HCT116 (cell line): ENCODE results near the gene PBX1. TPM values are rescaled to one million over a fixed set of nuclear protein-coding genes. Genes with fewer than 3 reads are reported as not detected.

Experiments
- ATAC-seq: fragments of 200-7000 bp; cut with Tn5 transposase; 2 replicates; pipeline ENCODE4 v1.9.1; 2020; ENCODE audit warnings: mild to moderate bottlenecking, moderate library complexity
- BruUV-seq: library from RNA; stranded (reverse); fragments of 400-500 nt; replicated peaks from 2 replicates; lab custom pipeline; 2021; lab: Mats Ljungman, UMichigan
- CTCF ChIA-PET: fragments of 300-600 bp; sonication (Branson Sonifier 250); formaldehyde crosslinking; loops from one replicate; lab custom pipeline; 2021; ENCODE audit warnings: antibody characterized with exemption; lab: Charles Lee
- POLR2A ChIA-PET: fragments of 300-600, 350-600 bp; sonication (Branson Sonifier 250); formaldehyde crosslinking; loops from one replicate; lab custom pipeline; 2021; ENCODE audit warnings: antibody characterized with exemption; lab: Charles Lee
- RAD21 ChIA-PET, 2 experiments: fragments of 300-600 bp; sonication (Branson Sonifier 250); formaldehyde crosslinking; loops; one replicate each; lab custom pipeline; 2023; ENCODE audit warnings: low total read pairs in 2 of 2; ENCODE audit not compliant: uncharacterized antibody in 2 of 2, unreplicated experiment in 2 of 2, low non-redundant PET in 1 of 2; lab: Charles Lee
- DNase-seq: peaks from one replicate; pipeline ENCODE4 v3.0.0-alpha.2; 2010; ENCODE audit warnings: low read depth, low spot score
- H2AFZ ChIP-seq: fragments of 200-600 bp; shearing (Covaris generic), sonication (generic); 2 replicates; pipeline ENCODE4 v1.6.1; 2017; ENCODE audit warnings: low read depth, mixed run types, mixed read lengths, antibody characterized with exemption, low read length; ENCODE audit not compliant: poor library complexity, severe bottlenecking
- H3K27ac ChIP-seq: 2 replicates; pipeline ENCODE4 v1.5.1; 2012; ENCODE audit warnings: low read depth, low read length
- H3K27me3 ChIP-seq: fragments of 200-600 bp; sonication (generic); 2 replicates; pipeline ENCODE4 v1.6.1; 2016; ENCODE audit warnings: mixed run types, low read length, mixed read lengths; ENCODE audit not compliant: insufficient read depth
- H3K36me3 ChIP-seq, 2 experiments: fragments of 200-500 bp in 1 of 2; fragments of 200-600 bp in 1 of 2; sonication (Bioruptor generic) in 1 of 2; sonication (generic) in 1 of 2; 2 replicates each; pipeline versions ENCODE4 v1.5.1 to v1.6.1; 2014 to 2016; ENCODE audit warnings: low read length in 2 of 2, inconsistent platforms in 1 of 2, mixed read lengths in 1 of 2, mixed run types in 1 of 2; ENCODE audit not compliant: insufficient read depth in 2 of 2, control insufficient read depth in 1 of 2
- H3K4me1 ChIP-seq, 2 experiments: fragments of 200-600 bp in 1 of 2; sonication (generic) in 1 of 2; 2 replicates each; pipeline versions ENCODE4 v1.5.1 to v1.6.1; 2012 to 2017; ENCODE audit warnings: low read length in 2 of 2, inconsistent platforms in 1 of 2, mild to moderate bottlenecking in 1 of 2, mixed read lengths in 1 of 2, mixed run types in 1 of 2, moderate library complexity in 1 of 2; ENCODE audit not compliant: insufficient read depth in 2 of 2, control insufficient read depth in 1 of 2
- H3K4me2 ChIP-seq: fragments of 200-600 bp; sonication (generic); 2 replicates; pipeline ENCODE4 v1.6.1; 2017; ENCODE audit warnings: mixed run types, low read length, mixed read lengths
- H3K4me3 ChIP-seq, 2 experiments: fragments of 200-600 bp in 1 of 2; sonication (generic) in 1 of 2; replicated peaks in 1 of 2; 2 replicates each; pipeline ENCODE4 v1.5.1; 2011 to 2016; ENCODE audit warnings: low read length in 2 of 2, control low read depth in 1 of 2, low read depth in 1 of 2, mild to moderate bottlenecking in 1 of 2, mixed read lengths in 1 of 2, mixed run types in 1 of 2
- H3K79me2 ChIP-seq: fragments of 200-600 bp; sonication (generic); 2 replicates; pipeline ENCODE4 v1.6.1; 2017; ENCODE audit warnings: mild to moderate bottlenecking, mixed run types, low read length, moderate library complexity, mixed read lengths; ENCODE audit not compliant: insufficient read depth
- H3K9ac ChIP-seq: fragments of 200-600 bp; sonication (generic); 2 replicates; pipeline ENCODE4 v1.6.1; 2016; ENCODE audit warnings: low read length, mixed read lengths
- H3K9me2 ChIP-seq: fragments of 200-600 bp; sonication (generic), shearing (Covaris generic); 2 replicates; pipeline ENCODE4 v1.6.1; 2017; ENCODE audit warnings: mixed run types, mild to moderate bottlenecking, moderate library complexity; ENCODE audit not compliant: insufficient read depth
- H3K9me3 ChIP-seq, 2 experiments: fragments of 200-500 bp in 1 of 2; fragments of 200-600 bp in 1 of 2; sonication (Bioruptor generic) in 1 of 2; sonication (generic) in 1 of 2; 2 replicates each; pipeline ENCODE4 v1.6.1; 2014 to 2017; ENCODE audit warnings: low read length in 2 of 2, mixed read lengths in 2 of 2, inconsistent platforms in 1 of 2, low read depth in 1 of 2, mild to moderate bottlenecking in 1 of 2, mixed run types in 1 of 2, moderate library complexity in 1 of 2; ENCODE audit not compliant: control insufficient read depth in 1 of 2, insufficient read depth in 1 of 2
- H4K20me1 ChIP-seq: fragments of 200-600 bp; sonication (generic), shearing (Covaris generic); 2 replicates; pipeline ENCODE4 v1.6.1; 2017; ENCODE audit warnings: mixed run types, mild to moderate bottlenecking, moderate library complexity; ENCODE audit not compliant: insufficient read depth
- ATF3 ChIP-seq: IDR thresholded peaks from 2 replicates; pipeline ENCODE4 v1.6.1; 2012
- CBX3 ChIP-seq: IDR thresholded peaks from 2 replicates; pipeline ENCODE4 v1.6.1; 2012; ENCODE audit warnings: low read depth
- CEBPB ChIP-seq: IDR thresholded peaks from 2 replicates; pipeline ENCODE4 v1.6.1; 2012; ENCODE audit warnings: low read depth
- CTCF ChIP-seq, 3 experiments: fragments of 200-600 bp in 1 of 3; sonication (generic) in 1 of 3; IDR thresholded peaks in 2 of 3; conservative IDR thresholded peaks in 1 of 3; 2 replicates each; pipeline ENCODE4 v1.5.1; 2012 to 2017; ENCODE audit warnings: low read depth in 2 of 3, low read length in 2 of 3, antibody characterized with exemption in 1 of 3, borderline replicate concordance in 1 of 3, control low read depth in 1 of 3, mild to moderate bottlenecking in 1 of 3, mixed read lengths in 1 of 3, mixed run types in 1 of 3, moderate library complexity in 1 of 3; ENCODE audit not compliant: insufficient read depth in 1 of 3
- EGR1 ChIP-seq: IDR thresholded peaks from 2 replicates; pipeline ENCODE4 v1.6.1; 2012; ENCODE audit warnings: low read depth
- EZH2 ChIP-seq: fragments of 200-600 bp; sonication (generic); IDR thresholded peaks from 2 replicates; pipeline ENCODE4 v1.6.1; 2017; ENCODE audit warnings: antibody characterized with exemption, mixed run types
- EZH2phosphoT487 ChIP-seq: fragments of 200-600 bp; IDR thresholded peaks from 2 replicates; pipeline ENCODE4 v1.6.1; 2018; ENCODE audit warnings: antibody characterized with exemption, borderline replicate concordance
- FOSL1 ChIP-seq: IDR thresholded peaks from 2 replicates; pipeline ENCODE4 v1.6.1; 2012; ENCODE audit warnings: low read depth
- JUND ChIP-seq: IDR thresholded peaks from 2 replicates; pipeline ENCODE4 v1.6.1; 2012
- YY1 ChIP-seq: IDR thresholded peaks from 2 replicates; pipeline ENCODE4 v1.6.1; 2011; ENCODE audit warnings: low read length, low read depth, moderate library complexity, mild to moderate bottlenecking; ENCODE audit not compliant: insufficient replicate concordance; ENCODE audit errors: extremely low read depth
- intact Hi-C: fragments of 100-400 bp; cut with micrococcal nuclease; formaldehyde crosslinking; loops from 2 replicates; pipeline ENCODE4 v1.10.0; 2022
- total RNA-seq: library from RNA; stranded (reverse); gene quantifications from one replicate; pipeline ENCODE4 v1.2.1, GENCODE V29; 2021; ENCODE audit not compliant: unreplicated experiment

Gene PBX1
- total RNA-seq, 1 experiment from 2014 or later: 29.6 TPM

DNA sequence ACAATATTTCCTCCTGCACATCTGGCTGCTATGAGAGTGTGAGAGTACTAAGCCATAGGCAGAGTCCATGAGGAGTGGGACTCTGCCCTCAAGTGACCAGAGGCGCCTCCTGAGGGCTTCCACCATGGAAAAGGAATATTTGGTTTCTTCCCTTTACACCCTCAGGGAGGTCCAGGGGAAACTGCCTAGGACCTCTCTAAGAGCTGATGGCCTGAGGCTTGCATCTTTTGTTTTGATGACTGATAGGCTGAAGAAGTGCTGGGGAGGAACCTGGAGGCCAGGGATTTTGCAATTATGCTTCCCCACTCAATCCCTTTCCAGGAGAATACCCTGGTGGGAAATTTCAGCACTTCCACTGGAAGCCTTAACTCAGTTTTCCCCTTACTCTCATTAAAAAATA is 111.0 kb downstream of the PBX1 start:
- H3K9me2 ChIP-seq: no peaks in the 10 kb centered on the region
- H3K9me3 ChIP-seq: peaks cover 0 to 5% of the 10 kb centered on the region in 2 experiments; a peak in 1 of 4 replicates
- BruUV-seq: no TSS peak
- intact Hi-C loops: loop anchor here (1.0 kb wide), 1 partner anchor 25 kb away; no protein-coding TSS in a partner anchor
- peaks cover 22 to 26% of the 10 kb centered on the region in 2 experiments; a peak in 3 of 4 replicates for H3K4me1 ChIP-seq
- no peak overlapping the region for H2AFZ ChIP-seq
- H3K4me2 ChIP-seq: no peak overlapping the region
- CTCF ChIA-PET: no interaction called here
- no peak overlapping the region for H3K27ac ChIP-seq
- no peaks in the 10 kb centered on the region for H3K27me3 ChIP-seq
- POLR2A ChIA-PET: no interaction called here
- no peaks in the 10 kb centered on the region for H3K36me3 ChIP-seq
- DNase-seq (no peak), ATAC-seq (no peak)
- no peaks in the 10 kb centered on the region for H4K20me1 ChIP-seq
- H3K4me3 ChIP-seq: no peak overlapping the region
- no peak for TF ChIP-seq FOSL1
- no peaks in the 10 kb centered on the region for H3K79me2 ChIP-seq
- no peak overlapping the region for H3K9ac ChIP-seq
- RAD21 ChIA-PET: no interaction called here

GRCh38 chr1:164670786-164671185 is 111.8 kb downstream of the PBX1 start:
- POLR2A ChIA-PET: no interaction called here
- TF ChIP-seq CEBPB (no peak), EZH2phosphoT487 (no peak), ATF3 (no peak), CBX3 (no peak), YY1 (no peak), CTCF (IDR thresholded peaks at IDR 0.05 in 2 of 3, conservative IDR thresholded peaks at IDR 0.05 in 1 of 3; ENCODE audit: borderline replicate concordance in 1 of 3, insufficient read depth in 1 of 3, low read depth in 2 of 3, low read length in 2 of 3) (no peak), EGR1 (no peak), EZH2 (no peak), JUND (no peak)
- RAD21 ChIA-PET: no interaction called here
- ATAC-seq (no peak), DNase-seq (no peak)
- Histone ChIP-seq H3K9me2 (no peaks in the 10 kb centered on the region), H3K9me3 (peaks cover 0 to 5% of the 10 kb centered on the region in 2 experiments; a peak in 1 of 4 replicates), H3K27ac (no peak overlapping the region), H3K4me1 (peaks cover 29 to 34% of the 10 kb centered on the region in 2 experiments), H3K9ac (no peak overlapping the region), H4K20me1 (no peaks in the 10 kb centered on the region), H3K4me2 (no peak overlapping the region), H3K4me3 (no peak overlapping the region), H3K27me3 (no peaks in the 10 kb centered on the region), H3K36me3 (no peaks in the 10 kb centered on the region), H2AFZ (no peak overlapping the region), H3K79me2 (no peaks in the 10 kb centered on the region)
- CTCF ChIA-PET: no interaction called here
- intact Hi-C loops: loop anchor here (1.0 kb wide), 1 partner anchor 25 kb away; no protein-coding TSS in a partner anchor
- BruUV-seq: no TSS peak
